ENCODE results near the gene AGGF1. TPM values are rescaled to one million over a fixed set of nuclear protein-coding genes. Genes with fewer than 3 reads are reported as not detected.
"Not testable (repeated sequence)": the region's sequence is repeated elsewhere in the genome, so short reads cannot be mapped to it uniquely, and the experiment has no call there.

The AGGF1 gene, protein sequence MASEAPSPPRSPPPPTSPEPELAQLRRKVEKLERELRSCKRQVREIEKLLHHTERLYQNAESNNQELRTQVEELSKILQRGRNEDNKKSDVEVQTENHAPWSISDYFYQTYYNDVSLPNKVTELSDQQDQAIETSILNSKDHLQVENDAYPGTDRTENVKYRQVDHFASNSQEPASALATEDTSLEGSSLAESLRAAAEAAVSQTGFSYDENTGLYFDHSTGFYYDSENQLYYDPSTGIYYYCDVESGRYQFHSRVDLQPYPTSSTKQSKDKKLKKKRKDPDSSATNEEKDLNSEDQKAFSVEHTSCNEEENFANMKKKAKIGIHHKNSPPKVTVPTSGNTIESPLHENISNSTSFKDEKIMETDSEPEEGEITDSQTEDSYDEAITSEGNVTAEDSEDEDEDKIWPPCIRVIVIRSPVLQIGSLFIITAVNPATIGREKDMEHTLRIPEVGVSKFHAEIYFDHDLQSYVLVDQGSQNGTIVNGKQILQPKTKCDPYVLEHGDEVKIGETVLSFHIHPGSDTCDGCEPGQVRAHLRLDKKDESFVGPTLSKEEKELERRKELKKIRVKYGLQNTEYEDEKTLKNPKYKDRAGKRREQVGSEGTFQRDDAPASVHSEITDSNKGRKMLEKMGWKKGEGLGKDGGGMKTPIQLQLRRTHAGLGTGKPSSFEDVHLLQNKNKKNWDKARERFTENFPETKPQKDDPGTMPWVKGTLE
- total RNA-seq, result 15.6 TPM
- long read RNA-seq, full-length matches to known transcripts, result 6 of 23 reads
- long read RNA-seq, partial matches to known transcripts, result 16 of 23 reads
- long read RNA-seq, other reads (novel, unspliced or antisense), result 1 of 23 reads

GRCh38 chr5:77030097-77031071 is at the start of gene AGGF1:
Gene AGGF1, plus strand, starts transcription at chr5:77030404. Its CDS starts 363 bp downstream, at chr5:77030767.
- intact Hi-C loops (cut with micrococcal nuclease), result no loop called here
- peak; percentile 100 for ATAC-seq
- DNase-seq, result peak; percentile 95

- DNase-seq (no peak), ATAC-seq (no peak)
- intact Hi-C loops (cut with micrococcal nuclease), result no loop called here
Measured at GRCh38 chr5:76980518-76981144, 49.6 kb upstream of the AGGF1 start.

- intact Hi-C loops (cut with micrococcal nuclease), result no loop called here
- no peak for ATAC-seq
- DNase-seq, result no peak
Measured at GRCh38 chr5:76982450-76982849, 47.8 kb upstream of the AGGF1 start.

- intact Hi-C loops (cut with micrococcal nuclease), result no loop called here
- ATAC-seq (peak; percentile 59), DNase-seq (no peak)
Measured at GRCh38 chr5:76983468-76983867, 46.7 kb upstream of the AGGF1 start.

DNA sequence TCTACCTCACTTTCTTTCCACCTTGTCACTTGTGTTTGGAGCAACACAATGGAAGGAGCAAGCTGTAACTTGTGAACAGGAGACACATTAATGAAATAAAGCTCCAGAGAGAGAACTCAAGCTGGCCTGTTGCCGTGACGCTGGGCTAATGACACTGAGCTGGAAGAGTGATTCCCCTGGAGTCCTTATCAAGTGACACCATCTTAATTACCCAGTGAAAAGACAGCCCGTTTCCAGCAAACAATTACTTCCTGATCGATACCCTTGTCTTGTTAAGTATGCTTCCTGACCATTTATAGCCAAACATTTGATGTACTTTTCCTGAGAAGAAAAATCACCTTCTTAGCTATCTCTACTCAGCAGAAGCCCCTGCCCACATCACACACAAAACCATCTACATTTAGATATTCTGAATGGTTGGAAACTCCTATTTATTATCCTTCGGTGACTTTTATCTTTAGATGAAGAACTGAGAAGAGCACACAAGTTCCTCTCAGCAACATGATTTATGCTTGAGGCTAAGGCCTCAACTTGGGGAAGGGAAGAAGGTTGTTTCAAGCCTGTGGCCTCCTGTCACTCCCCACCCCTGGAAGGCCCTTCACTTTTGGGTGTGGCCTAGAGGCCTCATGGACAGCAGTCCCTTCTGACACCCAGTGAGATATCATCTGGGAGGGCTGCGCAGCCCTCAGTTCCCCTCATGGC is 43.2 kb upstream of the AGGF1 start:
- ATAC-seq (no peak), DNase-seq (no peak)
- intact Hi-C loops (cut with micrococcal nuclease), result no loop called here

GRCh38 chr5:76990899-76991459 is 39.2 kb upstream of the AGGF1 start:
- DNase-seq (no peak), ATAC-seq (no peak)
- intact Hi-C loops (cut with micrococcal nuclease), result no loop called here

DNA sequence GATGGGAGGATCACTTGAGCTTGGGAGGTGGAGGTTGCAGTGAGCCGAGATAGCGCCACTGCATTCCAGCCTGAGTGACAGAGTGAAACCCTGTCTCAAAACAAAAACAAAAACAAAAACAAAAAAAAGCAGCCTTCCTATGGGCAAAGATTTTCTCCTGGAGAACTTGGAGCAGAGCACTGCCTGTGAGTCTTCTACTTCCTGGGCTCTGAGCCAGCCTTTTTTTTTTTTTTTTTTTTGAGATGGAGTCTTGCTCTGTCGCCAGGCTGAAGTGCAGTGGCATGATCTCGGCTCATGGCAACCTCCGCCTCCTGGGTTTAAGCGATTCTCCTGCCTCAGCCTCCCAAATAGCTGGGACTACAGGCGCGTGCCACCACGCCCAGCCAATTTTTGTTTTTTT is 36.8 kb upstream of the AGGF1 start:
- DNase-seq; intact Hi-C loops (cut with micrococcal nuclease); ATAC-seq: not testable (repeated sequence)

DNA sequence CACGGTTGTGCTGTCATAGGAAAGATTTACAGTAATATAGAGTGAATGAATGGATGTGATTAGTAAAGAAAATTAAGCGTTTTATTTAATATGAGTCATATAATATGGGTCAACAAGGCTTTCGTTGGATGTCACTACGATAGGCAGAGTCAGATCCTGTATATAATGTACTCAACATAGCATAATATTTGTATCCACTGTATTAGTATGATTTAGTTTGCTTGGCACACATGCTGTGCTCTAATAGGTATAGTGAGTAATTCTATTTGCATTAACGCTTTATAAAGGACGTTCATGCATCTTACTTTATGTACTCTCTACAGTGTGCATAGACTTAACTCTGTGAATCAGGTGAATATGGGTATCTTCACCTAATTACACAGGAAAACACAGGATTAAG is 35.9 kb upstream of the AGGF1 start:
- intact Hi-C loops (cut with micrococcal nuclease), result no loop called here
- no peak for ATAC-seq
- no peak for DNase-seq

GRCh38 chr5:76998251-76998650 is 32.0 kb upstream of the AGGF1 start:
- intact Hi-C loops (cut with micrococcal nuclease), result not testable (repeated sequence)

DNA sequence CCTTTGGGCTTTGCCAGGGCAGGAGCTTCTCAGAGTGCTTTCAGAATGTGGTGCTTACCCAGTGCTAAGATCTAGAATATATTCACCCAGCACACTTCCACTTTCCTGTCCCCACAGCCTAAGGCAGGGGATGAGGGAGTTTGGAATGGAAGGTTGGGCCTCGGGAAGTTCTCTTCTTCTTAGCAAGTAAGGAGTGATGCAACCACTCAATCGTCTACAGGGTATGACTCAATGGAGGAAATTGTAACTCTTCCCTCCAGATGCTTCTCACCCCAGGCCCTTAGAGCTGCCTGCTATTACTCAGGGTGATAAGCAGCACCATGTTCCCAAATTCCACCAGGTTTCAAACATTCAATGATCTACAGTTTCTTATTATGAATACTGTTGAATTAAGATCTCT is 30.8 kb upstream of the AGGF1 start:
- no peak for DNase-seq
- intact Hi-C loops (cut with micrococcal nuclease), result no loop called here
- no peak for ATAC-seq

More at GRCh38 chr5:76998251-76998650, 32.0 kb upstream of the AGGF1 start:
- ATAC-seq, DNase-seq: not testable (repeated sequence)

GRCh38 chr5:77003246-77003645 is 27.0 kb upstream of the AGGF1 start:
- DNase-seq (no peak), ATAC-seq (no peak)
- intact Hi-C loops (cut with micrococcal nuclease), result no loop called here

- DNase-seq (peak; percentile 41), ATAC-seq (peak; percentile 70)
- intact Hi-C loops (cut with micrococcal nuclease), result no loop called here
Measured at GRCh38 chr5:77006124-77006523, 24.1 kb upstream of the AGGF1 start.

DNA sequence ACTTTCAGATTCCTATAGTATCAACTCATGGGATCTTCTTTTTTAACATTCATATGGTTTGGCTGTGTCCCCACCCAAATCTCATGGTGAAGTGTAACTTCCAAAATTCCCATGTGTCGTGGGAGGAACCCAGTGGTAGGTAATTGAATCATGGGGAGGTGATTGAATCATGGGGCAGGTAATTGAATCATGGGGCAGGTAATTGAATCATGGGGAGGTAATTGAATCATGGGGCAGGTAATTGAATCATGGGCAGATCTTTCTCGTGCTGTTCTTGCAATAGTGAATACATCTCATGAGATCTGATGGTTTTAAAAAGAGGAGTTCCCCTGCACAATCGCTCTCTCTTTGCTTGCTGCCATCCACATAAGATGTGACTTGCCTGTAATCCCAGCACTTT is 21.8 kb upstream of the AGGF1 start:
- ATAC-seq (no peak), DNase-seq (no peak)
- intact Hi-C loops (cut with micrococcal nuclease), result no loop called here

DNA sequence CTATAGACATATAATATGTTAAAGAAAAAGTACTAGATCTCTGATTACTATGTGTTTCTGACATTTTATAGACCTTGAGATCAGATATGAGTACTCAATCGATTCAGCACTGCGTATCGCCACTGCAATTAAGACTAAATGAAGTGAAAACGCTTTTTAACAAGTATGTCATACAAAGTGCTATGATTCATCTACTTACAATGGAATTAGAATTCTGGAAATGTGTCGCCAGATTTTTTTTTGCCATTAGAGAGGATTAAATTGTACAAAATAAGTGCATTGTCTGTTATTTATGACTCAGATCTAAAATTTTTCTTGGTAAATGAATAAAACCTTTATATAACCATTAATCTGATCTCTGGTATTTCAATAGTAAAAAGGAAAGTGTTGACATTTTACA is 20.0 kb upstream of the AGGF1 start:
- DNase-seq (no peak), ATAC-seq (no peak)
- intact Hi-C loops (cut with micrococcal nuclease), result no loop called here

- intact Hi-C loops (cut with micrococcal nuclease), result no loop called here
- ATAC-seq, result no peak
Measured at GRCh38 chr5:77011498-77011897, 18.7 kb upstream of the AGGF1 start.

DNA sequence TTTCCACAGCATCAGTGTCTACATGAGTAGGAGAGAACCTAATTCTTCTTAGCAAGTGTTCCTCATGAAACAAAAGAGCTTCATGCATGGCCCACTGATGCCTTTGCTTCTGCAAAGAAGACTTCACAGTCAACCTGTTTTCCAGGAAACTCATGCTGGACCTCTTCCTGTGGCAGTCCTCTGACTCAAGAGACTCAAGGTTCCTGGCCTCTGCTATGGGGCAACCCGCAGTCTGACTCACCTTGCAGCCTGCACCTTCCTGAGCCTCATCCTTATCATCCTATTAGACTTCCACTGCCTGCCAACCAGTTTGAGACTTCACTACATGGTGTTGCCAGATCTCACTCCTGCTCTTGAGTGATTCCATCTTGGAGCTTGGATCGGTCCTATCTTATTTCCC is 17.6 kb upstream of the AGGF1 start:
- ATAC-seq, result no peak
- no peak for DNase-seq
- intact Hi-C loops (cut with micrococcal nuclease), result no loop called here

More at GRCh38 chr5:77011498-77011897, 18.7 kb upstream of the AGGF1 start:
- no peak for DNase-seq

DNA sequence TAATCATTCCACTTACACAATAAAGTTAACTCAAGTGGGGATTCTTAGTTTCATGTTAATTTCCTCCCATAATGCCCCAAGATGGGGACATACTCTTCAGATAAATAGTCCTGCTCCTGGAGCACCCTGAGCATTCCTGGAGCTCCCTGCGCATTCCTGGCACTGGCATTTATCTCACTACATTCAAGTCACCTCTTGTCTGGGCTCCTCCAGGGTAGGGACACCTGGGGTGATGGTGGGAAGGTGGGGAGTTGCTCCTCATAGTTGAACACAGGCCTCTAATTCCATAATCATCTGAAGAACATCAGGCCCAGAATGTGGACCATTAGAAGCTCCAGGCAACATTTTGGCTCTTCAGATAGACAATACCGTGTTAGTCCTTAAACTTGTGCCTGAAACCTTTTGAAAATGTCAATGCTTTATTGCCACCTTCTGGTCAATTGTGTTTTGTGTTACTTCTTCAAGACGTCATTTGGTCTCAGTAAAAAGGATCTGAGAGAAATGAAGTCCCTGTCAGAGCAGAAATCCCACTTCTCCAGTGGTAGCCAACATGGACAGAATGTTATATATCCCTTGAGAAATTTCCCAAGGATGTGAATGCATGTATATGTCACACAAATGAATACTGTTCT is 14.2 kb upstream of the AGGF1 start:
- DNase-seq, result no peak
- peak; percentile 45 for ATAC-seq
- intact Hi-C loops (cut with micrococcal nuclease), result loop anchor here (2.0 kb wide), 1 partner anchor 147 kb away; no protein-coding TSS in a partner anchor

All from left ventricle myocardium superior (tissue), 1 donor.